T-helper 2 cell (primary cell): ENCODE measurements around the gene SMAGP.
"Not testable (repeated sequence)": the region's sequence is repeated elsewhere in the genome, so short reads cannot be mapped to it uniquely, and the experiment has no call there.

Experiments used
- DNase-seq, 5 experiments: peaks; one replicate each; pipeline versions ENCODE4 v3.0.0 to v3.0.0-alpha.2; 2012 to 2022
- total RNA-seq, 2 donors: gene quantifications; one replicate each; lab custom pipeline; 2026; lab: John Stamatoyannopoulos, UW

Gene SMAGP
- 1.6 to 2.8 reads per million in 2 donors for total RNA-seq

GRCh38 chr12:51270067-51270950, at the start of gene SMAGP:
Gene SMAGP, minus strand, starts transcription at chr12:51270415. Its CDS starts 1,137 bp downstream, at chr12:51269278.
- peak in 4 of 5 experiments; percentile 19 to 44 (median 31) for DNase-seq

GRCh38 chr12:51318846-51319599, 48.8 kb upstream of the SMAGP start:
- peak in 3 of 5 experiments; percentile 15 to 89 (median 69) for DNase-seq

- DNase-seq: peak in 1 of 5 experiments; percentile 55
Observed at GRCh38 chr12:51318057-51318806, 48.0 kb upstream of the SMAGP start.

- DNase-seq: no peak
Observed at GRCh38 chr12:51311389-51311788, 41.2 kb upstream of the SMAGP start.

GRCh38 chr12:51307655-51308593, 37.7 kb upstream of the SMAGP start:
- no peak for DNase-seq

- DNase-seq: no peak
Observed at GRCh38 chr12:51306507-51306906, 36.3 kb upstream of the SMAGP start.

- DNase-seq: not testable (repeated sequence)
Observed at GRCh38 chr12:51300768-51301167, 30.6 kb upstream of the SMAGP start.

- DNase-seq: no peak
Observed at GRCh38 chr12:51295651-51296050, 25.4 kb upstream of the SMAGP start.

- not testable (repeated sequence) for DNase-seq
Observed at GRCh38 chr12:51294097-51294496, 23.9 kb upstream of the SMAGP start.

GRCh38 chr12:51293696-51294095, 23.5 kb upstream of the SMAGP start:
- DNase-seq: no peak

- not testable (repeated sequence) for DNase-seq
Observed at GRCh38 chr12:51291603-51292513, 21.6 kb upstream of the SMAGP start.

- no peak for DNase-seq
Observed at GRCh38 chr12:51285843-51286242, 15.6 kb upstream of the SMAGP start.

GRCh38 chr12:51281202-51281924, 11.1 kb upstream of the SMAGP start:
- DNase-seq: no peak

GRCh38 chr12:51275088-51275487, 4.9 kb upstream of the SMAGP start:
- DNase-seq: no peak

- DNase-seq: not testable (repeated sequence)
Observed at GRCh38 chr12:51272810-51273209, 2.6 kb upstream of the SMAGP start.

- DNase-seq: no peak
Observed at GRCh38 chr12:51270951-51271518, 820 bp upstream of the SMAGP start.

GRCh38 chr12:51269174-51270066, 795 bp downstream of the SMAGP start:
- peak; percentile 21 to 51 (median 35) for DNase-seq

GRCh38 chr12:51265024-51265423, 5.2 kb downstream of the SMAGP start:
- peak in 2 of 5 experiments; percentile 38 to 70 for DNase-seq
